CD14-positive monocyte (primary cell): ENCODE measurements around the gene NEDD4L. TPM values are rescaled to one million over a fixed set of nuclear protein-coding genes. Genes with fewer than 3 reads are reported as not detected.

Source experiments
- DNase-seq, 3 donors: peaks; one replicate each; pipeline ENCODE4 v3.0.0-alpha.2; 2011 to 2022
- H2AFZ ChIP-seq: 2 replicates; pipeline ENCODE4 v1.6.0; 2012; ENCODE audit warnings: mild to moderate bottlenecking, low read depth, low read length, inconsistent platforms; ENCODE audit not compliant: insufficient read depth, poor library complexity, severe bottlenecking
- H3K27ac ChIP-seq, 2 donors: 1 replicate in 1 of 2; 2 replicates in 1 of 2; pipeline ENCODE4 v1.5.1; 2012 to 2013; ENCODE audit warnings: low read length in 2 of 2, control low read depth in 1 of 2, inconsistent platforms in 1 of 2, low read depth in 1 of 2, mild to moderate bottlenecking in 1 of 2
- H3K27me3 ChIP-seq, 2 donors: one replicate each; pipeline versions ENCODE4 v1.6.0 to v1.6.1; 2011 to 2013; ENCODE audit warnings: low read length in 2 of 2; ENCODE audit not compliant: control insufficient read depth in 2 of 2, insufficient read depth in 2 of 2
- H3K36me3 ChIP-seq, 2 donors: replicated peaks in 1 of 2; 1 replicate in 1 of 2; 2 replicates in 1 of 2; pipeline versions ENCODE4 v1.5.1 to v1.6.1; 2012 to 2013; ENCODE audit warnings: low read length in 2 of 2, control low read depth in 1 of 2, inconsistent platforms in 1 of 2, mild to moderate bottlenecking in 1 of 2; ENCODE audit not compliant: insufficient read depth in 2 of 2, control insufficient read depth in 1 of 2
- H3K4me1 ChIP-seq, 2 donors: 1 replicate in 1 of 2; 2 replicates in 1 of 2; pipeline versions ENCODE4 v1.5.1 to v1.6.1; 2012 to 2013; ENCODE audit warnings: low read length in 2 of 2, control low read depth in 1 of 2, inconsistent platforms in 1 of 2, mild to moderate bottlenecking in 1 of 2, moderate library complexity in 1 of 2; ENCODE audit not compliant: insufficient read depth in 2 of 2, control insufficient read depth in 1 of 2
- H3K4me2 ChIP-seq: replicated peaks from 2 replicates; pipeline ENCODE3; 2012; ENCODE audit warnings: low read length, moderate library complexity, mild to moderate bottlenecking; ENCODE audit not compliant: poor library complexity, severe bottlenecking; ENCODE audit errors: extremely low read depth
- H3K4me3 ChIP-seq, 3 experiments: fragments of 200-600 bp in 1 of 3; sonication (generic) in 1 of 3; replicated peaks in 1 of 3; 1 replicate in 2 of 3; 2 replicates in 1 of 3; pipeline ENCODE4 v1.5.1; 2011 to 2013; ENCODE audit warnings: low read length in 3 of 3, mild to moderate bottlenecking in 3 of 3, control low read depth in 2 of 3, low read depth in 2 of 3, inconsistent platforms in 1 of 3, moderate library complexity in 1 of 3
- H3K79me2 ChIP-seq: 2 replicates; pipeline ENCODE4 v1.6.0; 2012; ENCODE audit warnings: mild to moderate bottlenecking, control low read depth, inconsistent platforms, low read length, moderate library complexity; ENCODE audit not compliant: insufficient read depth
- H3K9ac ChIP-seq: 2 replicates; pipeline ENCODE4 v1.6.0; 2017; ENCODE audit warnings: low read length, mild to moderate bottlenecking; ENCODE audit not compliant: insufficient read depth, poor library complexity, severe bottlenecking
- H3K9me3 ChIP-seq, 2 donors: replicated peaks in 1 of 2; 1 replicate in 1 of 2; 2 replicates in 1 of 2; pipeline versions ENCODE4 v1.5.1 to v1.6.1; 2012 to 2013; ENCODE audit warnings: low read length in 2 of 2, control low read depth in 1 of 2; ENCODE audit not compliant: control insufficient read depth in 1 of 2, insufficient read depth in 1 of 2
- H4K20me1 ChIP-seq: 2 replicates; pipeline ENCODE4 v1.6.0; 2012; ENCODE audit warnings: mild to moderate bottlenecking, low read length, control low read depth, moderate library complexity; ENCODE audit not compliant: insufficient read depth
- H3K27ac Mint-ChIP-seq, 7 donors: one replicate each; pipeline ENCODE4 v1.8.0; 2020; ENCODE audit warnings: mild to moderate bottlenecking in 7 of 7, mixed read lengths in 7 of 7, moderate library complexity in 6 of 7, inconsistent platforms in 2 of 7
- H3K27me3 Mint-ChIP-seq, 3 donors: one replicate each; pipeline ENCODE4 v1.8.0; 2021 to 2022; ENCODE audit warnings: low read depth in 3 of 3, mild to moderate bottlenecking in 3 of 3, mixed read lengths in 3 of 3, moderate library complexity in 3 of 3, inconsistent platforms in 1 of 3
- H3K36me3 Mint-ChIP-seq, 2 donors: one replicate each; pipeline ENCODE4 v1.8.0; 2020; ENCODE audit warnings: mixed read lengths in 2 of 2, inconsistent platforms in 1 of 2, mild to moderate bottlenecking in 1 of 2
- H3K4me1 Mint-ChIP-seq: one replicate; pipeline ENCODE4 v1.8.0; 2020; ENCODE audit warnings: mild to moderate bottlenecking, mixed read lengths
- H3K4me3 Mint-ChIP-seq, 2 donors: one replicate each; pipeline ENCODE4 v1.8.0; 2020; ENCODE audit warnings: mild to moderate bottlenecking in 2 of 2, mixed read lengths in 2 of 2, moderate library complexity in 1 of 2
- H3K9me3 Mint-ChIP-seq, 7 donors: one replicate each; pipeline ENCODE4 v1.8.0; 2020 to 2022; ENCODE audit warnings: mixed read lengths in 7 of 7, mild to moderate bottlenecking in 6 of 7, moderate library complexity in 6 of 7, inconsistent platforms in 2 of 7
- WGBS: methylation state at CpG from one replicate; pipeline ENCODE4 v1.1.5; 2013; ENCODE audit warnings: missing lambda C conversion rate; ENCODE audit not compliant: insufficient coverage; 5-methylcytosine and 5-hydroxymethylcytosine counted together
- intact Hi-C, 2 donors: fragments of 100-400 bp; cut with micrococcal nuclease; formaldehyde crosslinking; loops; one replicate each; pipeline versions ENCODE4 v1.15.0 to v1.15.1; 2023
- polyA plus RNA-seq, 3 donors: library from polyadenylated mRNA; depleted of rRNA in 1 of 3; unstranded in 2 of 3; stranded (reverse) in 1 of 3; fragments of 300-500 nt in 2 of 3; fragments of >200 nt in 1 of 3; fragmentation: Illumina TruSeq in 2 of 3; gene quantifications; 1 replicate in 2 of 3; 2 replicates in 1 of 3; pipeline ENCODE4 v1.2.3, GENCODE V29; 2012 to 2021
- TF ChIP-seq, protein P1 (sequence below): fragments of 200-600 bp; IDR thresholded peaks from one replicate; pipeline ENCODE4 v1.8.0; 2022; ENCODE audit warnings: antibody characterized with exemption, mild to moderate bottlenecking

Gene NEDD4L
- polyA plus RNA-seq, 3 donors, result 2.5 to 5.2 (median 4.5) TPM

GRCh38 chr18:58069099-58069498 is 25.1 kb downstream of the NEDD4L start:
- no peak overlapping the region for H3K4me3 Mint-ChIP-seq
- no peaks in the 10 kb centered on the region for H3K27me3 ChIP-seq
- H3K9me3 Mint-ChIP-seq, result peaks cover 0 to 5% (median 1%) of the 10 kb centered on the region in 7 donors
- H3K27ac Mint-ChIP-seq, result no peak overlapping the region
- intact Hi-C loops, result no loop called here
- H3K4me1 Mint-ChIP-seq, result no peaks in the 10 kb centered on the region
- DNase-seq, result no peak
- H3K4me2 ChIP-seq, result no peak overlapping the region
- TF ChIP-seq, protein P1, sequence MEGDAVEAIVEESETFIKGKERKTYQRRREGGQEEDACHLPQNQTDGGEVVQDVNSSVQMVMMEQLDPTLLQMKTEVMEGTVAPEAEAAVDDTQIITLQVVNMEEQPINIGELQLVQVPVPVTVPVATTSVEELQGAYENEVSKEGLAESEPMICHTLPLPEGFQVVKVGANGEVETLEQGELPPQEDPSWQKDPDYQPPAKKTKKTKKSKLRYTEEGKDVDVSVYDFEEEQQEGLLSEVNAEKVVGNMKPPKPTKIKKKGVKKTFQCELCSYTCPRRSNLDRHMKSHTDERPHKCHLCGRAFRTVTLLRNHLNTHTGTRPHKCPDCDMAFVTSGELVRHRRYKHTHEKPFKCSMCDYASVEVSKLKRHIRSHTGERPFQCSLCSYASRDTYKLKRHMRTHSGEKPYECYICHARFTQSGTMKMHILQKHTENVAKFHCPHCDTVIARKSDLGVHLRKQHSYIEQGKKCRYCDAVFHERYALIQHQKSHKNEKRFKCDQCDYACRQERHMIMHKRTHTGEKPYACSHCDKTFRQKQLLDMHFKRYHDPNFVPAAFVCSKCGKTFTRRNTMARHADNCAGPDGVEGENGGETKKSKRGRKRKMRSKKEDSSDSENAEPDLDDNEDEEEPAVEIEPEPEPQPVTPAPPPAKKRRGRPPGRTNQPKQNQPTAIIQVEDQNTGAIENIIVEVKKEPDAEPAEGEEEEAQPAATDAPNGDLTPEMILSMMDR, result no peak
- H3K9me3 ChIP-seq, result no peaks in the 10 kb centered on the region
- H2AFZ ChIP-seq, result no peak overlapping the region
- no peaks in the 10 kb centered on the region for H3K79me2 ChIP-seq
- peaks cover 0 to 2% (median 2%) of the 10 kb centered on the region in 3 donors for H3K27me3 Mint-ChIP-seq
- H3K9ac ChIP-seq, result no peak overlapping the region
- H3K36me3 ChIP-seq, result no peaks in the 10 kb centered on the region
- no peaks in the 10 kb centered on the region for H4K20me1 ChIP-seq
- H3K4me1 ChIP-seq, result no peaks in the 10 kb centered on the region
- no peak overlapping the region for H3K4me3 ChIP-seq
- H3K36me3 Mint-ChIP-seq, result no peaks in the 10 kb centered on the region
- H3K27ac ChIP-seq, result no peak overlapping the region

GRCh38 chr18:58069721-58070292 is 25.8 kb downstream of the NEDD4L start:
- H3K27ac Mint-ChIP-seq, result no peak overlapping the region
- no peak for DNase-seq
- H3K36me3 Mint-ChIP-seq, result no peaks in the 10 kb centered on the region
- Histone ChIP-seq H3K36me3 (no peaks in the 10 kb centered on the region), H3K9me3 (no peaks in the 10 kb centered on the region), H3K4me1 (no peaks in the 10 kb centered on the region), H3K9ac (no peak overlapping the region), H3K4me2 (no peak overlapping the region), H3K4me3 (no peak overlapping the region), H3K79me2 (no peaks in the 10 kb centered on the region), H3K27me3 (no peaks in the 10 kb centered on the region), H3K27ac (no peak overlapping the region), H2AFZ (no peak overlapping the region), H4K20me1 (no peaks in the 10 kb centered on the region)
- H3K9me3 Mint-ChIP-seq, result peaks cover 0 to 5% (median 1%) of the 10 kb centered on the region in 7 donors
- TF ChIP-seq, protein P1, result no peak
- H3K4me3 Mint-ChIP-seq, result no peak overlapping the region
- peaks cover 0 to 2% (median 1%) of the 10 kb centered on the region in 3 donors for H3K27me3 Mint-ChIP-seq
- 100% methylated on average over 1 of the region's 3 CpGs for WGBS
- no peaks in the 10 kb centered on the region for H3K4me1 Mint-ChIP-seq
- intact Hi-C loops, result no loop called here
